ENCODE measurements around the gene TLDC2. TPM values are rescaled to one million over a fixed set of nuclear protein-coding genes. Genes with fewer than 3 reads are reported as not detected.
A peak's percentile ranks its signal among the peaks of the same experiment; 100 is the strongest.

TLDC2 gene
- total RNA-seq, 1 experiment from 2014 or later, result not detected

- Mint-ChIP-seq H3K27me3 (ENCODE audit: insufficient read depth, unreplicated experiment) (no peaks in the 10 kb centered on the region), H3K27ac (ENCODE audit: low read depth, unreplicated experiment) (peak overlapping the region; percentile 83), H3K9me3 (ENCODE audit: unreplicated experiment) (no peaks in the 10 kb centered on the region), H3K36me3 (ENCODE audit: insufficient read depth, unreplicated experiment) (peaks cover 33% of the 10 kb centered on the region), H3K4me1 (ENCODE audit: insufficient read depth, unreplicated experiment) (peaks cover 5% of the 10 kb centered on the region), H3K4me3 (ENCODE audit: unreplicated experiment) (no peak overlapping the region)
- POLR2A ChIA-PET, result interaction anchor here (0.9 to 1.6 kb wide), 2 partner anchors 17 to 29 kb away, joined by 3 to 4 read pairs; no protein-coding TSS in a partner anchor
- BruUV-seq (replicated peaks), result no TSS peak
- TF ChIP-seq CTCF (IDR thresholded peaks at IDR 0.05; ENCODE audit: unreplicated experiment), result no peak
- intact Hi-C loops (cut with micrococcal nuclease), result no loop called here
- peak; percentile 47 for DNase-seq (ENCODE audit: unreplicated experiment)
- CTCF ChIA-PET, result interaction anchor here (0.6 to 1.6 kb wide), 5 partner anchors 14 to 130 kb away, joined by 3 to 8 read pairs (median 3); no protein-coding TSS in a partner anchor
Measured at GRCh38 chr20:36830791-36831691, 44.9 kb upstream of the TLDC2 start.

- H3K4me3 Mint-ChIP-seq (ENCODE audit: unreplicated experiment), result no peak overlapping the region
- no peaks in the 10 kb centered on the region for H3K4me1 Mint-ChIP-seq (ENCODE audit: insufficient read depth, unreplicated experiment)
- H3K27ac Mint-ChIP-seq (ENCODE audit: low read depth, unreplicated experiment), result peak overlapping the region; percentile 83
- no TSS peak for BruUV-seq (replicated peaks)
- peaks cover 29% of the 10 kb centered on the region for H3K36me3 Mint-ChIP-seq (ENCODE audit: insufficient read depth, unreplicated experiment)
- POLR2A ChIA-PET, result interaction anchor here (0.7 to 0.9 kb wide), 3 partner anchors 14 to 612 kb away, joined by 3 read pairs; no protein-coding TSS in a partner anchor
- no peaks in the 10 kb centered on the region for H3K9me3 Mint-ChIP-seq (ENCODE audit: unreplicated experiment)
- no peak for DNase-seq (ENCODE audit: unreplicated experiment)
- no peak for TF ChIP-seq CTCF (IDR thresholded peaks at IDR 0.05; ENCODE audit: unreplicated experiment)
- CTCF ChIA-PET, result interaction anchor here (1.0 kb wide), 1 partner anchor 40 kb away, joined by 3 read pairs; no protein-coding TSS in a partner anchor
- intact Hi-C loops (cut with micrococcal nuclease), result no loop called here
- H3K27me3 Mint-ChIP-seq (ENCODE audit: insufficient read depth, unreplicated experiment), result no peaks in the 10 kb centered on the region
Measured at GRCh38 chr20:36832791-36833190, 43.1 kb upstream of the TLDC2 start.

- Mint-ChIP-seq H3K36me3 (ENCODE audit: insufficient read depth, unreplicated experiment) (peaks cover 30% of the 10 kb centered on the region), H3K9me3 (ENCODE audit: unreplicated experiment) (no peaks in the 10 kb centered on the region), H3K4me1 (ENCODE audit: insufficient read depth, unreplicated experiment) (no peaks in the 10 kb centered on the region), H3K4me3 (ENCODE audit: unreplicated experiment) (no peak overlapping the region), H3K27me3 (ENCODE audit: insufficient read depth, unreplicated experiment) (no peaks in the 10 kb centered on the region), H3K27ac (ENCODE audit: low read depth, unreplicated experiment) (peak overlapping the region; percentile 59)
- ChIA-PET CTCF (interaction anchor here (1.0 to 1.2 kb wide), 2 partner anchors 39 to 79 kb away, joined by 3 read pairs; no protein-coding TSS in a partner anchor), POLR2A (interaction anchor here (0.7 to 0.9 kb wide), 2 partner anchors 14 to 613 kb away, joined by 3 read pairs; no protein-coding TSS in a partner anchor)
- intact Hi-C loops (cut with micrococcal nuclease), result no loop called here
- no peak for TF ChIP-seq CTCF (IDR thresholded peaks at IDR 0.05; ENCODE audit: unreplicated experiment)
- no TSS peak for BruUV-seq (replicated peaks)
- DNase-seq (ENCODE audit: unreplicated experiment), result no peak
Measured at GRCh38 chr20:36833275-36834020, 42.5 kb upstream of the TLDC2 start.
